NT2/D1 (cell line): ENCODE results near the gene LENG1.

Experiments used
- DNase-seq: peaks from one replicate; pipeline ENCODE4 v3.0.0-alpha.2; 2011; ENCODE audit warnings: low read depth, low spot score
- H3K27me3 ChIP-seq: 2 replicates; pipeline ENCODE4 v1.6.0; 2011; ENCODE audit warnings: mild to moderate bottlenecking; ENCODE audit not compliant: insufficient read length, insufficient read depth
- H3K36me3 ChIP-seq: 2 replicates; pipeline ENCODE4 v1.6.1; 2011; ENCODE audit warnings: mild to moderate bottlenecking, low read length, mixed read lengths; ENCODE audit not compliant: insufficient read depth, insufficient read length
- H3K4me1 ChIP-seq: 2 replicates; pipeline ENCODE4 v1.5.1; 2011; ENCODE audit not compliant: insufficient read depth, insufficient read length
- H3K4me3 ChIP-seq: 2 replicates; pipeline ENCODE4 v1.5.1; 2011; ENCODE audit warnings: low read depth; ENCODE audit not compliant: insufficient read length
- H3K9ac ChIP-seq: 2 replicates; pipeline ENCODE4 v1.6.0; 2011; ENCODE audit warnings: low read depth; ENCODE audit not compliant: insufficient read length
- H3K9me3 ChIP-seq: 2 replicates; pipeline ENCODE4 v1.5.1; 2011; ENCODE audit warnings: mild to moderate bottlenecking, low read length; ENCODE audit not compliant: insufficient read depth
- SUZ12 ChIP-seq: IDR thresholded peaks from 2 replicates; pipeline ENCODE4 v1.6.1; 2011; ENCODE audit not compliant: insufficient read length, insufficient read depth; ENCODE audit errors: extremely low read depth
- YY1 ChIP-seq: IDR thresholded peaks from 2 replicates; pipeline ENCODE4 v1.6.1; 2011; ENCODE audit not compliant: insufficient read length, insufficient read depth
- ZNF274 ChIP-seq: IDR thresholded peaks from 2 replicates; pipeline ENCODE4 v1.6.1; 2011; ENCODE audit warnings: mild to moderate bottlenecking, low read depth, low read length

Gene LENG1

DNA sequence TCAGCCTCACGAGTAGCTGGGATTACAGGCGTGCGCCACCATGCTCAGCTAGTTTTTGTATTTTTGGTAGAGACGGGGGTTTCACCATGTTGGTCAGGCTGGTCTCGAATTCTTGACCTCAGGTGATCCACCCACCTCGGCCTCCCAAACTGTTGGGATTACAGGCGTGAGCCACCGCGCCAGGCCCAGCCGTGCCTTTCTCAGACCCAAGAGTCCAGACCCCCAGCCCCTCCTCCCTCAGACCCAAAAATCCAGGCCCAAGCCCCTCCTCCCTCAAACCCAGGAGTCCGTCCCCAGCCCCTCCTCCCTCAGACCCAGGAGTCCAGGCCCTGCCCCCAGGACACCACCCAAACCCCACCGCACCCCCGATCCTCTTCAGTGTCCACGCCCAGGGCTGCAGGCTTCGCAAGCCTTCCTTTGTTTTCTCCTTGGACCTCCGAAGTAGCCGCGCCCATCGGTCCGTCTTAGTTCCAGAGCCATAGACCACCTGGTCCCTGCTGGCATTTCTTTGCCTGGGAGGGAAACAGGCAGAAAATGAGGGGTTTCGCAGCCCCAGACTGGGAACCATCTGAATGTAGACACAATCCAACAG is 9.7 kb upstream of the LENG1 start:
- no peaks in the 10 kb centered on the region for H3K36me3 ChIP-seq
- TF ChIP-seq YY1 (no peak), SUZ12 (no peak), ZNF274 (no peak)
- H3K4me1 ChIP-seq, result peaks cover 11% of the 10 kb centered on the region
- H3K4me3 ChIP-seq, result no peak overlapping the region
- H3K27me3 ChIP-seq, result no peaks in the 10 kb centered on the region
- H3K9me3 ChIP-seq, result no peaks in the 10 kb centered on the region
- no peak for DNase-seq
- H3K9ac ChIP-seq, result no peak overlapping the region

DNA sequence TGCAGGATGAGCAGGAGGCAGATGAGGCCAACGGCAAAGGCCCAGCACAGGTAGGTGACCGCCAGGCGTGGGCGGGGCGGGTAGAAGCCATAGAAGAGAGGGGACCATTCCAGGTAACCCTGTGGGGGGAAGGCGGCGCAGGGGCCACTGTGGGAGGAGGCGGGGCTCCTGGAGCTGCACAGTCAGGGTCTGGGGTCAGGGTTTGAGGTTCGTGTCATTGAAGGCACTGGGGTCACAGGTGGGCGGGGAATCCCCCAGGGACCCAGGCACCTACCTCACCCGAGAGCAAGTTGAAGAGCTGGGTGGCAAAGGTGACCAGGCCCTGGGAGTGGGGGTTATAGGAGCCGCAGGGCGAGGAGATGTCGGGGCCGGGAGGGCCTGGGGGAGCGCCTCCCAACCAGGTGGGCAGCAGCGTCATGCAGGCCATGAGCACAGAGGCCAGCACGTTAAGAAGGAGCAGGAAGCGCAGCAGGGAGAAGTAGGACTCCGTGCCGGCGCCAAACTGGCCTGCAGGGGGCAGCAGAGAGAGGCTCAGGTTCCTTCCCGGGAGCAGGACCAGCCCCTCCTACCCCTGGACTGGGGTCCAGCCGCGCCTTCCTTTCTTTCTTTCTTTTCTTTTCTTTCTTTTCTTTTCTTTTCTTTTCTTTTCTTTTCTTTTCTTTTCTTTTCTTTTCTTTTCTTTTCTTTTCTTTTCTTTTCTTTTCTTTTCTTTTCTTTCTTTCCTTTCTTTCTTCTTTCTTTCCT is 8.8 kb upstream of the LENG1 start:
- Histone ChIP-seq H3K4me3 (no peak overlapping the region), H3K9ac (no peak overlapping the region), H3K36me3 (peaks cover 2% of the 10 kb centered on the region), H3K9me3 (no peaks in the 10 kb centered on the region), H3K27me3 (no peaks in the 10 kb centered on the region), H3K4me1 (peaks cover 9% of the 10 kb centered on the region)
- TF ChIP-seq YY1, result no peak
- no peak for TF ChIP-seq SUZ12
- no peak for TF ChIP-seq ZNF274
- no peak for DNase-seq

DNA sequence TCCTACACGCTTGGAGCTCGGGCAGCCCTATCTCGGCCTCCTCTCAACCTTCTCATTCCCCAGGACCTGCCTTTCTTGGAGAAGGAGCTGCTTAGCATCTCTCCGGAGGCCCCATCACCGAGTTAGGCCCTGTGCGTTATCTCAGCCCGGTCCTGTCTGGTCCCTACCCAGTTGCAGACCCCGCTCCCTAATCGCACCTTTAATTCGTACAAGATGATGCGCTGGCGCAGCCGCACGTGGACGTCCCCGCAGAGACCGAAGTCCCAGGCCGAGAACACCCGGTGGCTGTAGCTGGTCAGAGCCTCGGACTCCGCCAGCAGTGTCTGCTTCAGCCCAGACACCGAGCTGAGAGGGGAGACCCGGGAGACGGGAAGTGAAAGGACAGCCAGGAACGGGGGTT is 5.7 kb upstream of the LENG1 start:
- peaks cover 3% of the 10 kb centered on the region for H3K4me1 ChIP-seq
- no peaks in the 10 kb centered on the region for H3K9me3 ChIP-seq
- TF ChIP-seq SUZ12 (no peak), ZNF274 (no peak), YY1 (no peak)
- no peak overlapping the region for H3K4me3 ChIP-seq
- no peaks in the 10 kb centered on the region for H3K27me3 ChIP-seq
- H3K36me3 ChIP-seq, result peaks cover 6% of the 10 kb centered on the region
- DNase-seq, result no peak
- no peak overlapping the region for H3K9ac ChIP-seq

DNA sequence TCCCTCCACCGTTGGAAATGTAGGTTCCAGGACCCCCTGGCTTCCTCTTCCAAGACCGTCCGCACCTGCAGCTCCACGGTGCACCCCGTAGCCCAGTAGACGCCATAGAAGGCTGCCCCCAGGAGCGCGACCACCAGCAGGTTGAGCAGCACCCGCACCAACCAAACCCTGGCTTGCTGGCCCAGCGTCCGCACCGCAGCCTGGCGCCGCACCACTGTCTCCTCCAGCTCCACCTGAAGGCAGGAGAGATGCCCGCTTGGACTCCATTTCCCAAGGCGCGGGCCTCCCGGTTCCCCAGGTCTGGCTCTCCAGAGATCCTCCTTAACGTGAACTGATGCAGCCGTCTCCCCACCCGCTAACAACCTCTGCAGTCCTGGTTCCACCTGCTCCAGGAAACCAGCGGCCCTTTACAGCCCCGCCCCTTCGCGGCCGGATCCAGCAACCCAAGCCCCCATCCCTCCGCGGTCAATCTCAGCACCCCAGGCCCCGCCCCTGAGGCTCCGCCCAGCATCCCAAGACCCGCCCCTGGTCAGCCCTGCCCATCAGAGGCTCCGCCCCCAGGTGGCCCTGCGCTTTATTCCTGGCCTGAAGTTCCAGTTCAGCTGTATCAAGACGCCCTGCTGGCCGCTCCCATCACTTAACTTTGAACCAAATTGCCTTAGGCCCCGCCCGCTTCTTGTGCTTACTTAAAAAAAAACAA is 5.0 kb upstream of the LENG1 start:
- H3K27me3 ChIP-seq, result no peaks in the 10 kb centered on the region
- TF ChIP-seq SUZ12, result no peak
- no peak overlapping the region for H3K4me3 ChIP-seq
- H3K36me3 ChIP-seq, result peaks cover 6% of the 10 kb centered on the region
- no peaks in the 10 kb centered on the region for H3K9me3 ChIP-seq
- no peak for DNase-seq
- no peak overlapping the region for H3K9ac ChIP-seq
- H3K4me1 ChIP-seq, result peaks cover 3% of the 10 kb centered on the region

DNA sequence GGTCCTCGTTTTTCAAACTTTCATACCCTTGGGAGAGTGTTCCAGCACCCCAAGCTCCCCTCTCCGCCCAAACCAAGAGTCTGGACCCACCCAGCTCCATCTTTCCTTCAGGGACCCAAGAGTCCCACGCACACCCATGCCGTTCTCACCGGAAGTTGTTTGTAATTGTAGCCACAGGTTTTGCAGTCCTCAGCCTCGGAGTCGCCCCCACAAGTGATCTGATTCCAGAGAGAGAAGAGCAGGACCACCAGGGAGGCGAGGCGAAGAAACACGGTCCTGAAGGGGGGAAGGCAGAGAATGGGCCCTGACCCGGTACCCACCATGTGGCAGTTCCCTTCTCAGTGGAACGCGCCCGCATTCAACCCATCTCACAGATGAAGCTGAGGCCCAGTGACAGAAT is 3.4 kb upstream of the LENG1 start:
- H3K36me3 ChIP-seq, result peaks cover 9% of the 10 kb centered on the region
- no peaks in the 10 kb centered on the region for H3K27me3 ChIP-seq
- TF ChIP-seq SUZ12 (no peak), YY1 (no peak), ZNF274 (no peak)
- no peaks in the 10 kb centered on the region for H3K9me3 ChIP-seq
- H3K9ac ChIP-seq, result no peak overlapping the region
- no peak for DNase-seq
- H3K4me3 ChIP-seq, result no peak overlapping the region
- H3K4me1 ChIP-seq, result peaks cover 2% of the 10 kb centered on the region

DNA sequence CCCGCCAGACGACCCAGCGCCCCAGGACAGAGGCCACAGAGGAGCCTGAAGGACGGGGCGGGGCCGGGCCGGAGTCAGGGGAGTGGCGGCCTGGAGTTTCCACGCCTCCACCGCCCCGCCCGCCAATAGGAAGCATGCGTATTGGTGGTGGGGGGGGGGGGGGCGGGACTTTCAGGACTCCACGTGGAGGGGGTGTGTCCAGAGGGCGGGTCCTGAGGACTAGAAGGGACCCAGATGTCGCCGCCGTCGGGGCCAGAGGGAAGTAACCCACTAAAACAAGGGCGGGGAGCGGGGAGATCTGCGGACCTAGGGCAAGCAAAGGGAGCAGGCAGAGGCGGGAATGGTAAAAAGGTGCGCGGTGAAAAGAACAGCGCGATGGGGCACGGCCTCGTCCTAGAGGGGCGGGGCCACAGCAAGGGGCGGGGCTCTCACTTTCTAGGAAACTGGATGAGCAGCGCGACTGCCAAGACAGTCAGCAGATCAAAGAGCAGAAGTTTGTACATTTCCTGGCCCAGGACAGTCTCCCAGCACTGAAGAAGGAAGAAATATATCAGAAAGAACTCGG is 2.8 kb upstream of the LENG1 start:
- Histone ChIP-seq H3K9ac (no peak overlapping the region), H3K4me3 (no peak overlapping the region), H3K4me1 (peaks cover 2% of the 10 kb centered on the region), H3K9me3 (no peaks in the 10 kb centered on the region), H3K27me3 (no peaks in the 10 kb centered on the region), H3K36me3 (peaks cover 12% of the 10 kb centered on the region)
- no peak for DNase-seq
- no peak for TF ChIP-seq SUZ12
- no peak for TF ChIP-seq ZNF274
- TF ChIP-seq YY1, result no peak

DNA sequence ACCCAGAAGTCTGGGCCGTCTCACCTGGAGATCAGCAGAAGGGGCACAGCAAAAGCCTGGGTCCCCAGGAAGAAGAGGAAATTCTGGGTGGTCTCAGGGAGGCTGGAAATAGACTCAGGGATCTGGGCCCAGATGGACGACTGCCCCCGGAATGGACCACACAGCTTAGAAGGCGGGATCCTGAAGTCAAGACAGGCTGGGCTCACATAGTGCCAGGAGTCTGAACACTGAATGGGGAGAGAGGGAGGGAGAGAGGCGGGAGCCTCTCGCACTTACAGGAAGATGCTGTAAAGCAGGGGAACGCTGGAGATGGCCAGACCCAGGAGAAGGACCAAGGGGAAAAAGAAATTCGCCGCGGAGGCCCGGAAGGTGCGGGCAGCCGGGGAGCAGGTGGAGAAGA is 1.3 kb upstream of the LENG1 start:
- Histone ChIP-seq H3K4me3 (peak overlapping the region; percentile 67), H3K4me1 (peaks cover 2% of the 10 kb centered on the region), H3K9me3 (no peaks in the 10 kb centered on the region), H3K9ac (peak overlapping the region; percentile 81), H3K36me3 (peaks cover 26% of the 10 kb centered on the region), H3K27me3 (no peaks in the 10 kb centered on the region)
- TF ChIP-seq ZNF274 (no peak), YY1 (no peak), SUZ12 (no peak)
- DNase-seq, result no peak
